Stimulated activated CD4-positive, alpha-beta T cell treated with anti-CD3 and anti-CD28 coated beads, Interleukin-4, amount 100 ng/mL, for 4 hours (primary cell): ENCODE data around the gene CDKN3.

Source experiments
- DNase-seq, 2 experiments: peaks; one replicate each; pipeline ENCODE4 v3.0.0-alpha.2; 2020

The CDKN3 gene, protein sequence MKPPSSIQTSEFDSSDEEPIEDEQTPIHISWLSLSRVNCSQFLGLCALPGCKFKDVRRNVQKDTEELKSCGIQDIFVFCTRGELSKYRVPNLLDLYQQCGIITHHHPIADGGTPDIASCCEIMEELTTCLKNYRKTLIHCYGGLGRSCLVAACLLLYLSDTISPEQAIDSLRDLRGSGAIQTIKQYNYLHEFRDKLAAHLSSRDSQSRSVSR

DNA sequence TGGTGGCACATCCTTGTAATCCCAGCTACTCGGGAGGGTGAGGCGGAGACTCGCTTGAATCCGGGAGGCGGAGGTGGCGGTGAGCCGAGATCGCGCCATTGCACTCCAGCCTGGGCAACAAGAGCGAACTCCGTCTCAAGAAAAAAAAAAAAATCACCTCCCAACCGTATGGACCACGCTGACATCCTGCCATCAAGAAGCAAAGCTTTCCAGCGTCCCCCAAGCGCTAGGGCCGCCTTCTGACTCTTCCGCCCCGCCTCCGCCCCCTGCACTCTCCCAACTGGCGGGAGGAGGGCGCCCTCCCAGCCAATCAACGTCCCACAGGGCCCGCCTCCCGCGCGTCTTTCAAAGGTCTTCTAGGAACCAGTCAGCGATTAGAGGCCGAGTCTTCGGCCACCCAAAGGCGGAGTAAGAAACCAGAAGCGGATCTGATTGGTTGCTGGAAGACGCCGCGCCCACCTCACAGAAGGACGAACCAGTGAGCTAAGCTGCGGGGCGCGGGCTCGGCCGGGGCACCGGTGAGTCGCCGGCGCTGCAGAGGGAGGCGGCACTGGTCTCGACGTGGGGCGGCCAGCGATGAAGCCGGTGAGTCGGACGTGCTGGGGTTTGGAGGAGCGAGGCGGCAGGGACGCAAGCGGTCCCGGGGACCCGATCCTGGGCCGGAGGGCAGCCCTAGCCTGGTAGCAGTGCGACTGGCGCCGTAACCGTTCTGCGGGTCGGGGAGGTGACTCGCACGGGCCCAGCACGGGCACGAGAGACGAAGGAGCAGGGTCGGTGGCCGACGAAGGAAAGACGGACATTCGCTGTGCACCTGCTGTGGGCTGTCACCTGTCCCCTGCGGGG, at the start of gene CDKN3:
Gene CDKN3 (plus strand): TSS at position 515 of the 843 bp plus-strand sequence. CDS start 62 bp downstream, at position 577.
- peak; percentile 95 to 96 for DNase-seq

DNA sequence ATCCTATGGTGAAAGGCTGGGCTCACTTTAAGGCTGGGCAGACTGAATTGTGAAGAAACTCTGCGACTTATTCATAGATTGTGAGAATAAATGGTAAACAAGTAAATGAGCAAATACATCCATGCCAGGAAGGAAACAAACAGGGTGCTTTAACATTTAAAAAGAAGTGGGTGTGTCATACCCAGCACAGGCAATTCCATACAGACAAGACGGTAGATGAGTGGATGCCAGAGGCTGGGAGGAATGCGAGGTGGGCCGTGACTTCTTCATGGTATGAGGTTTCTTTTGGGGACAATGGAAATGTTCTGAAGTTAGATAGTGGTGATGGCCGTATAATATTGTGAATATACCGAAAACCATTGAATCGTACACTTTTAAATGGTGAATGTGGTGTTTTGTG, 49.8 kb upstream of the CDKN3 start:
- no peak for DNase-seq

DNA sequence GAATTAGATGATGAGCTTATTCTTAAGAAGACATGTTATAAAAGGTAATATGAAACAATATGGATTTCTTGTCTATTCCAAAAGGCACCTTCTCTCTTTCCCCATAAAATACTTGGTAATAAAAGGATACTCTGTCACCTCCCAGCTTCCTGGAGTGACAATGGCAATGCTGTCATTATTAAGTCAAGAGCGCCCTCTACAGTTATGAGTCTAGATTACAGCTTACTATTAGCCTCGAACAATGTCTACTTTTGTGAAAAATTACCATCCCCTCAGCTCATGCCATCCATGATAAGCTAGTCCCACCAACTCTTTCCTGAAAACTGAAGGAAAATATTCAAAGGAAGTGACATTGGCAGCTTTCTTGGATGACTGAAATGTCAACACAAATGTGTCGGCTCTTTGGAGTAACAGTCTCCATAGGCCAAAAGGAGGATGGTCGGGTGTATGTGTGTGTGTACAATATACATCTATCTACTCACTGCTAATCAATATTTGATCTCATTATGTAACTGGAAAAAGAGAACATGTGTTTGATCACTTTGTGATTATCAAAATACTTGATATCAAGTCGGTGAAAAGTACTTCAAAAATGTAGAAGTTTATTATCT, 48.7 kb upstream of the CDKN3 start:
- DNase-seq = no peak

DNA sequence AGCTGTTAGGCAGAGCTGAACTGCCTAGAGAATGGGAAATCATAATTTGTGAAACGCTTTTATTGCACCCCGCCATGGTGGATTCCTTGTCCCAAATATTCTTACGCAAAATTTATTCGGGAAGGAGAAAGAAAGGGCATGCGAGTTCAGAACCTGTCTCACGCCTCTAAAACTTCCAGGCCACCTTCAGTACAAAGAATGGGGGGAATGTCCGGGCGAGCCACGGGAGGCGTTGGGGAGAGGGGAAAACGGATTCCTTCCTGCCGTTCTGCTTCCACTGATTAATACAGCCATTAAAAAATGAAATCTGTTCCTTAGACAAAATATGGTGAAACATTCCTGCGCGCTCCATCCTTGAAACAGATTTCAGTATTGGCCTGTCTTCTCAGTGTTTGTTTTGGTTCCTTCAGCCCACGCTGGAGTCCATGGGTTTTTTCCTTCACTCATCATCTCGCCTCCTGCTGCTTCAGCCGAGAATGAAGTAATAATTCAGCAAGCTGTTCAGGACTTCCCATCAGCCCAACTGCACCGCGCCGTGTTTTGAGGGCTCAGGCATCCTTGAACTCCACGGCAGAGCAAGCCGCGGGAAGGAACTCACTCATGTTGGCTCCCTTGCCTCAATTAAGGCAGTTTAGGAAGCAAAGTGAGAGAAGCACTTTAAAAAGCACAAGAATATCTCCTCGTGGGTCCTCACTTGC, 47.7 kb upstream of the CDKN3 start:
- no peak for DNase-seq

DNA sequence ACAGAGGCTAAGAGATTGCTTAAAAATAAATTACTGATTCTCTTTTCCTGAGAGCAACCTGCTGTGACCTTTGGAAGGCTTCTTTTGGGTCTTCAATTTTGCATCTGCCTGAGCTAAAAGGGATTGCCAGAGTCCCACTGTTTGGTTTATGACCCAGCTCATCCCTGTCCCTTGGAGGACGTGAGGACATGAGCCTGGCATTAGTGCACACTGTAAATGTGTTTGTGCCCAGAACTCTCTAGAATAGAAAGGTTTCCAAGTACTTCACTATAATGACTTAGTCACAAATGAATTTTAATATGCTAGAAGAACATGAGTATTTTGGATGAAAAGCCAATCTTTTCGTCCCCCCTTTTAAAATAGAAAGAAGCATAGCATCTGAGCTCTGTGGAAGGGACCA, 47.1 kb upstream of the CDKN3 start:
- DNase-seq = no peak

DNA sequence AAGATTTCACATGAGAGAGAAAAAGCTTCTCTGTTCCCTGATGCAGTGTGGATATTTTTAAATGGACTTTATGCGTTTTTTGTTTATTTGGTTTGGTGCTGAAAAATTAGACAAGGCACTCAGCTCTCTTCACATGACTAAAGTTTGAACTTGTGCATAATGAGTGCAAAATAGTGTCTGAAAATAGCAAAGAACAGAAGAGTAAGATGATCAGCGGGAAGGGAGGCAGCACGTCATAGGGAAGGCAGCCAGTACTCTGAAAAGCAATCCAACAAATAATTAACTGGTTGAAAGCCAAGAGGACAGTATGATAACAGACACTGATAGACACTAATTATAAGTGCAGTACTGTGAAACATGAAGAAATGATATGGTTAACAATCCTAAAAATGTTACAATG, 46.6 kb upstream of the CDKN3 start:
- DNase-seq = no peak

DNA sequence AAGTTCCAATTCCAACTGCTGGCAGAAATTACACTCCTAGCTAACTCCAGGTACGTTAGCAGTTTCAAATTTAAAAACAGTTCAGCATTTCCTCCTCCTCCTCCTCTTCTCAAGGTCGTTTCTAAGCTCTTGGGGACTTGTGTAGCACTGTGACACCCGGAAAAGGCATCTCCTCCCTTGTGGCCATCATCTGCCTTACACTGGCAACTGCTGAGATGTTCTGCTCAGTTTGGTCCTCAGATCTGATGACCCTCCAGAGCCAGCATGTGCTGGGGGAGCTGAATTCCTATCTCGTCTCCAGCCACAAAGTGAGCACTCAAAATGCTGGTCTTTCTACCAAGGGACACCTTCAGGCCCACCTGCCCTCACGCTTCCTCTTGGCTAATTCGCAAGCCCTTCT, 43.5 kb upstream of the CDKN3 start:
- no peak for DNase-seq

DNA sequence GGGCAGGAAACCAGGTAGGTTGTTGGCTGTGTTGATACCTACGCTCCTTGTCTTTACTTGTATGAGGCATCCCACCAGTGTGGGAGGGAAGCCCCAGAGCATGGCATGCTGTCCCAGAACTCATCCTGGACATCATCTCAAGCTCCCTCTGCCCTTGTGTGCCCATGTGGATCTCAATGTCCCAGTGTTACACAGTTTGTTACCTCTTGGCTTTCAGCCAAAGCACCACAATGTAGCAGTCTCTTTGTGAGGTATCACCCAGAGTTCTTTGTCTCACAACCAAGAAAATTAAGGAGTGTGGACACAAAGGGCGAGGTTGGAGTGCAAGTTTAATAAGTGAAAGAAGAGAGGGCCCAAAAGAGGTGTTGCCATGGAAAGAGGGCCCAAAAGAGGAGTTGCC, 43.1 kb upstream of the CDKN3 start:
- no peak for DNase-seq

DNA sequence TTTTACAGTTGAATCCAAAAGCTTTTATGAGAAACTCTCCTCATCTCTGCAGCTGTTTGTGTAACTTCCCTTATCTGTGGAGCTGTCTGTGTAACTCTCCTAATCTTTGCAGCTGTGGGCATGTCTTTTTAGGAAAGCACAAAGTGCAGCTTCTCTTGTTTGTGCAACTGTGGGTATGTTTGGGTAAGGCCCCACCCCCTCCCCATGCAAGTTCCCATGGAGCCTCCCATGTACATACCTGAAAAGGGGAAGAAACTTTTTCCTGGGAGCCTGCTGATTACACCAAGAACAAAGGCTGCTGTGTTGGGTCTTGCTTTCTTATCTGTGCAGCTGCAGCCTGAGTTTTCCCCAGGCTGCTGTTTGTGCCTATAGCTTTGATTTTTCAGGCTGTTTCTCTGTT, 42.7 kb upstream of the CDKN3 start:
- no peak for DNase-seq

DNA sequence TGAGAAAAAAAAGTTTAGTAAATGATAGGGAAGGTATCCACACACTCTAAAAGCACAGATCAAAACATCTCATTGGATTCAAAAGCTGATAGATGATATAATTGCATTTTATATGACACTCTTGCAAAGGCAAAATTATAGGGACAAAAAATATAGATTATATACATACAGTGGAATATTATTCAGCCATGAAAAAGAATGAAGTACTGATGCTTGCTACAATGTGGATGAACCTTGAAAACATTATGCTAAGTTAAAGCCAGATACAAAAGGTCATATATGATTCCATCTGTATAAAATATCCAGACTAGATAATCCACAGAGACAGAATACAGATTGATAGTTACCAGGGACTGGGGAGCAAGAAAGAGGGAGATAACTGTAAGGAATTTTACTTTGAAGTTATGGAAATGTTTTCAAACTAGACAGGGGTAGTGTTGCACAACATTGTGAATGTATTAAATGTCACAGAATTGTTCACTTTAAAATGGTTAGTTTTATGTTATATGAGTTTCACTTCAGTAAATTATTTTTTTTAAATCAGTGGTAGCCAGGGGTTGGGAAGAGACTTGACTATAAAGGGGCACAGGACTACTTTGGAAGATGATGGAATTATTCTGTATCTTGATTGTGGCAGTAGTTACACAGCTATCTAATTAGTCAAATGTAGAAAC, 41.7 kb upstream of the CDKN3 start:
- no peak for DNase-seq

DNA sequence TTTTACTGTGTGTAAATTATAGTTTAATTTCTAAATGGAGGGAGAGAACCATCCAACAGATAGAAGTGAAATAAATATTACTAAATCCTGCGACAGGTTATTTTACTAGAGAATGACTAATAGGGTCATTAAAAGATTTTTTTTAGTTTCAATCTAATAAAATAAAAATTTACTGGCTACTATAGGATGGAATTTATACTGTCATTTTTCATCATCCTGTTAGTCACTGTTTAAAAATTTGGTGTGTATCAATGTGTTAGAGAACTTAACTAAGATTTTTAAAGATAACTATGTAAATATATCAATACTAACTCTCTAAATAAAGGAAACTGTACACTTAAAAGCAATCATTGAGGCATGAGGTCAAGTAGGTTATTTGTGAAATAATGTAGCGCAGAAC, 41.1 kb upstream of the CDKN3 start:
- no peak for DNase-seq

DNA sequence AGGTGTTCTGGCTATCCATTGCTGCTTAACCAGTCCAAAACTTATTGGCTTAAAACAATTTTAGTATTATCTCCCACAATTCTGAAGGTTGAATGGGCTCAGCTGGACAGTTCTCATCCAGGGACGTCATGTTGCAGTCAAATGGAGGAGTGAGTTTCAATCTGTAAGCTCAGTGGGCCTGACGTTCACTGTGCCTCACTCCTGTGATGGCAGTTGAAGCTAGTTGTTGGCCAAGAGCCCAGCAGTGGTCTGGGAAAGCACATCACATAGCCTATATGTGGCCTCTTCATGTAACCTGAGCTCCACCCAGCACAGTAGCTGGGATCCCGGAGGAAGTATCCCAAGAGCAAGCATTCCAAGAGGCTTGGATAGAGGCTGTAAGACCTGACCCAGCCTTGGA, 40.6 kb upstream of the CDKN3 start:
- no peak for DNase-seq

DNA sequence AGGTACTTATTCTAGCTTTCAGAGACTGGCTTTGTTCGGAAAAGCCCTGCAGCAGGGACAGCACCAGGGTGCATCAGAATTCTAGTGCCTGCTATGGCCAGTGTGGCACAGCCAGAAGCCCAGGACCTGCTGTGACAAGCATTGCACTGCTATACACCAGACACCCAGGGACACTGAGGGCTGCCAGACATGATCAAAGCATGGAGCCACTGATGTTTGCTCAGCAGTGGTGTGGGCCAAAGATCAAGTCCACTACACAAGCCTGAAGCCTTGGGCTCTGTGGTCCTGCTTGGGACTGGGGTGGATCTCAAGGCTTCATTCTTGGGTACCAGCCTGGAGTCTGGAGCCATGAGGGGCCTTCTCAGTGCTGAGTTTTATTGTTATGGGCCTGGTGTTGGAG, 36.1 kb upstream of the CDKN3 start:
- no peak for DNase-seq

DNA sequence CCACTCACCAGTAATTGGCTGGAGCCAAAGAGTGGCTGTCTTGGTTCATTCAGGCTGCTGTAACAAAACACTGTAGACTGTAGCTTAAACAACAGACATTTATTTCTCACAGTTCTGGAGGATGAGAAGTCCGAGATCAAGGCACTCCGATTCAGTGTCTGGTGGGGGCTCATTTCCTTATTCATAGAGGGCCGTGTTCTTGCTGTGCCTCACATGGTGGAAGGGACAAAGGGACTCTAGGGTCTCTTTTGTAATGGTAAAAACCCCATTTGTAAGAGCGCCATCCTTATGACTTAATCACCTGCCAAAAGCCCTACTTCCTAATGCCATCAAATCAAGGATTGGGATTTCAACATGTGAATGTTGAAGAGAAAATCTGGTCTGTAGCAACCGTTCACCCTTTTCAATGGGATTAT, 34.7 kb upstream of the CDKN3 start:
- no peak for DNase-seq

DNA sequence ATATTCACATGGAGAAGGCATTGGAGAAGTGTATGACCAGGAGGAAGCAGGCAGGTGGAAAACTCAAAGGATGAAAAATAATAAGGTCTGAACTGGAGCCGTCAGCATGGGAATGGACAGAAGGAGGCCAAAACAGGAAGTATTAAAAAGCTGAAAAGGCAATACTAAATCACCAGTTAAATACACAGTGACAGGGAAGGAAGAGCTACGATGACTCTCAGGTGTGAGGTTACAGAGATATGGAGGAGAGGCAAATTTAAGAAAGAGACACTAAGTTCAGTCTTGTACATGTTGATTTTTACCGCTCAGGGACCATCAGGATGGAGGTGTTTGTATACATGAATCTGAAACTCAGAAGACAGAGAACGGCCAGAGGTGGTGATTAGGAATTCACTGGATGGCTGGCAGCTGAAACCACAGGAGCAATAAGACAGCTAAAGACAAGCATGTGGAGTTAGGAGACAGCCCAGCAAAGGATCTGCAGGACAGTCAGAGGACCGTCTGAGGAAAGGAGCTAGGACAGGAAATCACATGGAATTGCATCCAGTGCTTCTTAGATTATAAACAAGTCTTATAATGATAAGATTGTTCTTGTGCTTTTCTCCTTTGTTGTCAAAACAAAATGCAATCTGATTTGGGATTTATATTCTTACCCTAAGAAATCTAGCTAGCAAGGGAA, 33.9 kb upstream of the CDKN3 start:
- DNase-seq = no peak

DNA sequence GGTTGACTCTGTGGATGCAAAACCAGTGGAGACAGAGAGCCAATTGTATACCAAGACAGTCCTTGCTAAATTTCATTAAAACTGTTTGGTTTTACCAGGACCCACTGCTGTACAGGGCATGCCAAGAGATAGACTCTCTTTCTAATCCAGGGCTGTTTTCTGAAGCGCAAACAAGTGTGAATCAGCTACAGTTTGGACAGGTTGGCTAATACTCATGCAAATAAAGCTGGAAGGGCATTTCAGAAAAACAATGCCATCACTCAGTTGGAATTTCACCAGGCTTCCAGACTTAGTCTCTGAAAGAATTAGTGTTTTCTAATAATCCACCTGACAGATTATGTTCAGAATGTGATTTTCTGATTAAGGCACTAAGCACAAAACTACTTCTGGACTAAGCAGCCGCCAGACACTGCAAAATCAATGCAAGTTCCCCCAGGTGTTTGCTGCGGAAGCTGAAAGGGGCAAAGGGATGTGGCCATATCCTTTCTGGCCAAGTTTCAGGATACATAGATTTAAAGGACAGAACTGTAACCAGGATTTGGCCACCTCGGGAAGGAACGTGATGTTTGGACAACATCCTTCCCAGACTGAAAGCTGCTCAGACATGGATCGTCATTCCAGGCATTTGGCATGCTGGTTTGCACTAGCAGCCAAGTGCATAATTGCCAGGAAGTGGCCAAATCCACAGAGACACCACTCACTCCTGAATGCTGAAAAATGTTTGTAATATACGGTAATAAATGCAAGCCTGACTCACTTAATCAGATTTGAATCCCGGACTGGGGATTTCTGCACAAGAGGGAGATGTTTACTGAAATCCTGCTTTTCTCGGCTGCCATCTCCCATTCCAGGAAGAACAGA, 32.0 kb upstream of the CDKN3 start:
- DNase-seq = no peak

DNA sequence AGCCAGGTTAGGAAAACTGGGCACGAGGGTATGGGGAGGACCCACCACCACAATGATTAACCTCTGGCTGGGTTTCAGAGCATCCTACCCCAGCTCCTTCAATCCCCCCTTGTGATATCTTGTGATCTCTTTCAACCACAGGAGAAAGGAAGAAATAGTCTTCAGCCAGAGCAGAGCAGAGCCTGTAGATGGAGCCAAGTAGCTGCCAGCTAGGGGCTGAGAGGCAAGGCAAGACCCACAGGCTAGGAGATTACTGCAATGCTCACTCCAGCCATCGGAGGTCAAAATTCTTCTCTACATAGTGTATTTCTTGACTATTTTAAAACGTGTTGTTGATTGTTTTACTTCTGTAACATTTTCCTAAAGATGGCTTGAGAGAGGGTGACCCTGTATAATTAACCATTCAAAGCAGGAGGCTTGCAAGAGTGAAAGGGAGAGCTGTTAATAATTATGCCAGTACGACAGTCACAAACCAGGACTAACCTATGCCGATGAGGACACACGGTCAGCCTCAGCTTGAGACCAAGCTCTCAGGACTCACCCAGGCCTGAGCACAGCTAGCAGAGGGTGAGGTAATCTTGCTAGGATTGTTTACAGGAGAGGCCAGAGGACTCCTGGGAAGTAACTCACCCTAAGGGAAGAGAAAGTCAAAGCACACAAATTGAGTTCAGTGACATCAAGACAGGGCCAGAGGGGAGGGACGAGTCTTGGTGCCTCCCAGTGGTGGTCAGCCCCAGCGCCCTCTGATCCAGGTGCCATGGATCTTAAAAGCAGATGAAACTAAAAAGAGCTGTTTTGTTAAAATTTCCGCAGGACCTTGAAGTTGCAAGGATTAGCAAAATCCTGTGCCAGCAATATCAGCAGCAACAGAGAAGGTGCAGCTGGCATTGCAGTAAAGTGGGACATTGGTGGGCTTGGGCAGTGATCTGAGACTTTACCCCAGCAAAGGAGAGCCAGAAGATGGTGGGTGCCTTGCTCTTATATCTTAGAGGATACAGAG, 29.8 kb upstream of the CDKN3 start:
- peak; percentile 8 to 22 for DNase-seq

DNA sequence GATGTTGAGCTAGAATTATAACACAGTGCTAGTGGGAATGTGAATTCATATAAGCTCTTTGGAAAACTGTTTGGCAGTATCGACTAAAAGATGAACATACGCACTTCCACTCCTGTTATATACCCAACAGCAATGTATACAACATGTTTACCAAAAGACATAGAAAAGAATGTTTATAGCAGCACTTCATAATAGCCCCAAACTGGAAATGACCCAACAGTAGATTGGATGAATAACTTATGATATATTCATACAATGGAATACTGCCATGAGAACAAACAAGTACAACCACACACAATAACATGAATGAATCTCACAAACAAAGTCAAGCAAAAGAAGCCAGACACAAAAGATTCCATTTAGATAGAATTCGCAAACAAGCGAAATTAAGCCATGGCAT, 28.5 kb upstream of the CDKN3 start:
- no peak for DNase-seq

DNA sequence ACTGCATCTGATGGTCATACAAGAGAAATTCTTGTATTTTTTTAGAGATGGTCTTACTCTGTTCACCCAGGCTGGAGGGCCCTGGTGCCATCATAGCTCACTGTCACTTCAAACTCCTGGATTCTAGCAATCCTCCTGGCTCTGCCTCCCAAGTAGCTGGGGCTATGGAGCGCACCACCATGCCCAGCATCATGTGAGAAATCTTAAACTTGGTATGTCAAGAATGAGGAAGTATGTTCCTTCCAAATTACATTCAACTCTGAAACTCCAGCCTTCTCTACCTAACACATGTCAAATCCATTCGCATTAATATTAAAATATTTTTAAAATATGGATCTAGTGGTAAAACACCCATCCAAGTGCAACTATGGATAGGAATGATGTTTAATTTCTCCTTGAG, 27.5 kb upstream of the CDKN3 start:
- DNase-seq = no peak
